Measurements from ENCODE around the gene DDX52. TPM values are rescaled to one million over a fixed set of nuclear protein-coding genes. Genes with fewer than 3 reads are reported as not detected.

DDX52 gene
- total RNA-seq, 1 donor from 2014 or later, result 14.6 TPM

GRCh38 chr17:37605081-37605480 lies 38.2 kb downstream of the DDX52 start:
- ATAC-seq (no peak), DNase-seq (no peak)
- intact Hi-C loops (cut with micrococcal nuclease), result no loop called here

- intact Hi-C loops (cut with micrococcal nuclease), result no loop called here
- DNase-seq, result no peak
- ATAC-seq, result no peak
Measured at GRCh38 chr17:37604556-37604955, 38.7 kb downstream of the DDX52 start.

- intact Hi-C loops (cut with micrococcal nuclease), result no loop called here
- no peak for DNase-seq
- no peak for ATAC-seq
Measured at GRCh38 chr17:37598145-37598544, 45.1 kb downstream of the DDX52 start.

GRCh38 chr17:37592291-37592690 lies 51.0 kb downstream of the DDX52 start:
- intact Hi-C loops (cut with micrococcal nuclease), result no loop called here
- ATAC-seq (no peak), DNase-seq (no peak)

- no peak for ATAC-seq
- DNase-seq, result no peak
- intact Hi-C loops (cut with micrococcal nuclease), result no loop called here
Measured at GRCh38 chr17:37585066-37585465, 58.2 kb downstream of the DDX52 start.

GRCh38 chr17:37576281-37576680 lies 67.0 kb downstream of the DDX52 start:
- intact Hi-C loops (cut with micrococcal nuclease), result no loop called here
- no peak for ATAC-seq
- DNase-seq, result no peak

GRCh38 chr17:37574427-37574826 lies 68.8 kb downstream of the DDX52 start:
- DNase-seq, result no peak
- intact Hi-C loops (cut with micrococcal nuclease), result no loop called here
- no peak for ATAC-seq

GRCh38 chr17:37571674-37572073 lies 71.6 kb downstream of the DDX52 start:
- ATAC-seq, result no peak
- no peak for DNase-seq
- intact Hi-C loops (cut with micrococcal nuclease), result no loop called here

- ATAC-seq (peak; percentile 78), DNase-seq (peak; percentile 52)
- intact Hi-C loops (cut with micrococcal nuclease), result no loop called here
Measured at GRCh38 chr17:37570527-37571093, 72.6 kb downstream of the DDX52 start.

- ATAC-seq, result no peak
- DNase-seq, result no peak
- intact Hi-C loops (cut with micrococcal nuclease), result no loop called here
Measured at GRCh38 chr17:37568350-37569053, 74.7 kb downstream of the DDX52 start.

- no peak for ATAC-seq
- intact Hi-C loops (cut with micrococcal nuclease), result no loop called here
- no peak for DNase-seq
Measured at GRCh38 chr17:37567538-37567937, 75.7 kb downstream of the DDX52 start.

GRCh38 chr17:37567137-37567536 lies 76.1 kb downstream of the DDX52 start:
- ATAC-seq (no peak), DNase-seq (no peak)
- intact Hi-C loops (cut with micrococcal nuclease), result no loop called here

GRCh38 chr17:37564252-37564651 lies 79.0 kb downstream of the DDX52 start:
- intact Hi-C loops (cut with micrococcal nuclease), result no loop called here
- no peak for DNase-seq
- ATAC-seq, result no peak

GRCh38 chr17:37562016-37562745 lies 81.1 kb downstream of the DDX52 start:
- no peak for DNase-seq
- ATAC-seq, result no peak
- intact Hi-C loops (cut with micrococcal nuclease), result no loop called here

Small RNAs within 50 kb of the gene (microRNA-seq; reads per million reads assigned to microRNA genes)
- gene MIR378J (ENCODE audit: borderline number of aligned reads), result not detected

Other genes with a start within 250 kb of the DDX52 start
- 14.3 TPM for gene ACACA, start 236.6 kb downstream of the DDX52 start, total RNA-seq
- 10.4 TPM for gene TADA2A, start 236.6 kb downstream of the DDX52 start, total RNA-seq
- gene DUSP14, start 153.6 kb downstream of the DDX52 start, total RNA-seq, result 15.8 TPM
- 36.2 TPM for gene SYNRG, start 34.0 kb downstream of the DDX52 start, total RNA-seq
- gene HNF1B, start 101.6 kb upstream of the DDX52 start, total RNA-seq, result not detected

Data from left ventricle myocardium superior (tissue), 1 donor.